Epithelial cell of esophagus (primary cell): Measurements from ENCODE around the gene COL16A1.

Experiments
- DNase-seq: peaks from one replicate; pipeline ENCODE4 v3.0.0; 2010; ENCODE audit warnings: low read depth
- H3K4me3 ChIP-seq: 2 replicates; pipeline ENCODE4 v1.5.1; 2011; ENCODE audit warnings: mild to moderate bottlenecking, low read length, control low read depth
- TF ChIP-seq, protein P1 (sequence below): IDR thresholded peaks from 2 replicates; pipeline ENCODE4 v1.5.1; 2011; ENCODE audit warnings: low read depth, mild to moderate bottlenecking, low read length, control low read depth, inconsistent platforms; ENCODE audit not compliant: insufficient read depth; ENCODE audit errors: missing control alignments

Gene COL16A1

DNA sequence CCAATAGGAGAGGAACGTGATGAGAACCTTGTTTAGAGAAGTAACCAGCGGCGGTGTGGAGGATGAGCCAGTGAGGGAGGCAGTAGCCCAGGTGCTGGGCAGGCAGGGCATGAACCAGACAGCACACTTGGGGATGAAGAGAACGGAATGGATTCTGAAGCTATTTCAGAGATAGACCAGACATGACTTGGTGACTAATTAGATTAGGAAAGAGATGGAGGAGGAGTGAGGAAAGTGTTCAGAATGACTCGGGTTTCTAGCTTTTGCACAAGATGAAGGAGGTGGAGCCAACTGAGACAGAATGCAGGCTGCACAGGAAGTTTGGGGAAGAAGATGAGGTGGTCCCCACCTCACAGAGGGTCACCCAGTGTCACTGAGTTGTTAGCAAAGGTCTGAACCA, 64.3 kb downstream of the COL16A1 start:
- TF ChIP-seq, protein P1, sequence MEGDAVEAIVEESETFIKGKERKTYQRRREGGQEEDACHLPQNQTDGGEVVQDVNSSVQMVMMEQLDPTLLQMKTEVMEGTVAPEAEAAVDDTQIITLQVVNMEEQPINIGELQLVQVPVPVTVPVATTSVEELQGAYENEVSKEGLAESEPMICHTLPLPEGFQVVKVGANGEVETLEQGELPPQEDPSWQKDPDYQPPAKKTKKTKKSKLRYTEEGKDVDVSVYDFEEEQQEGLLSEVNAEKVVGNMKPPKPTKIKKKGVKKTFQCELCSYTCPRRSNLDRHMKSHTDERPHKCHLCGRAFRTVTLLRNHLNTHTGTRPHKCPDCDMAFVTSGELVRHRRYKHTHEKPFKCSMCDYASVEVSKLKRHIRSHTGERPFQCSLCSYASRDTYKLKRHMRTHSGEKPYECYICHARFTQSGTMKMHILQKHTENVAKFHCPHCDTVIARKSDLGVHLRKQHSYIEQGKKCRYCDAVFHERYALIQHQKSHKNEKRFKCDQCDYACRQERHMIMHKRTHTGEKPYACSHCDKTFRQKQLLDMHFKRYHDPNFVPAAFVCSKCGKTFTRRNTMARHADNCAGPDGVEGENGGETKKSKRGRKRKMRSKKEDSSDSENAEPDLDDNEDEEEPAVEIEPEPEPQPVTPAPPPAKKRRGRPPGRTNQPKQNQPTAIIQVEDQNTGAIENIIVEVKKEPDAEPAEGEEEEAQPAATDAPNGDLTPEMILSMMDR = no peak
- no peak overlapping the region for H3K4me3 ChIP-seq
- DNase-seq = peak; percentile 89

DNA sequence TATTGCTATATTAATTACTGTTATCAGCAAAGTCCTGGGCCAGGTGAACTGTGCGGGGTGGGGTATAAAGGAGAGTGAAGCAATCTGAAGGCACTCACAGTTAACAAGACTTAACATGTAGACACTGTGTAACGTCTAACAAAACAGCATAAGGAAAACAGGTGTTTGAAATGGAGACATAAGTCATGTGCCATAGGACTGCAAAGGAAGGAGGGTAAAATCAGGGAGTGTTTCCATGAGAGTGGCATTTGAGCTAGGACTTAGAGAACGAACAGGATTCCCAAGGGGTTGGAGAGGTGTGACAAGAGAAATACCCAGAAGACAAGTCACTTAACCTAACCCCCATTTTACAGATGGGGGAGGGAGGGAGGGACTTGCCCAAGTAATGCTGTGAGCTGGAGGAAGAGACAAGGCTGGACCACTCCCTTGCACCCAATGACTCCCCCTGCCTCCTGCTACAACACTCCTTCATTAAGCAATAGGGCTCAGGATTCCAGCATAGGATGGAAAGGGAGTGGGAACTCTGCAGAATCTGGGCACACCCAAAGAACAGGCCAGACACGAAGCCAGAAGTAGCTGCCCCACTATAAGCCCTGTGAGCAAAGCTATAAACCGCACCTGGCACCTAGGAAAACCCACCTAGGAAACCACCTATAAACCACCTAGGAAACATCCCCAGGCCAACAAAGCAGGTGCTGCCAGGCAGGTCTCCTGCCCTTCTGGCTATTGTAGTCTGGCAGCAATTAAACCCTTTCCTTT, 65.7 kb downstream of the COL16A1 start:
- peak; percentile 93 for DNase-seq
- no peak overlapping the region for H3K4me3 ChIP-seq
- TF ChIP-seq, protein P1 = no peak

GRCh38 chr1:31633117-31633516, 70.7 kb downstream of the COL16A1 start:
- peak; percentile 50 for DNase-seq
- TF ChIP-seq, protein P1 = peak; percentile 67
- H3K4me3 ChIP-seq = no peak overlapping the region

DNA sequence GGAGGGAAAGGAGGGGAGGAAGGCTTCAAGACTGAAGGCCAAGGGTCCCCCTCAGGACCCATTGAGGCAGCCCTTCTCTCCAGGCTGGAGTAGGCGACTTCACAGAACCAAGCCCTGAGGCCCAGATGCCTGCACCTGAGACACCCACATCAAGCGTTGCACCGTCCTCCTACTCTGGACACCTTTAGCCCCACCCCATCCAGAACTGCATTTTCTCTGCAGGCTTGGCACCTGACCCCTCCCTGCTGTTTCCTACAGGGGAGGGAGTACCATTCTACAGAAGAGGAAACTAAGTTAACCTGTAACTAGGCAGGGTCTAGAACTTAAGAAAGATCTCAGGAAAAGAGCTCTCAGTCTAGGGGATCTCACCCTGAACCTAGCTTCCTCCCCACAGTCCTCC, 71.2 kb downstream of the COL16A1 start:
- TF ChIP-seq, protein P1 = no peak
- H3K4me3 ChIP-seq = no peak overlapping the region

DNA sequence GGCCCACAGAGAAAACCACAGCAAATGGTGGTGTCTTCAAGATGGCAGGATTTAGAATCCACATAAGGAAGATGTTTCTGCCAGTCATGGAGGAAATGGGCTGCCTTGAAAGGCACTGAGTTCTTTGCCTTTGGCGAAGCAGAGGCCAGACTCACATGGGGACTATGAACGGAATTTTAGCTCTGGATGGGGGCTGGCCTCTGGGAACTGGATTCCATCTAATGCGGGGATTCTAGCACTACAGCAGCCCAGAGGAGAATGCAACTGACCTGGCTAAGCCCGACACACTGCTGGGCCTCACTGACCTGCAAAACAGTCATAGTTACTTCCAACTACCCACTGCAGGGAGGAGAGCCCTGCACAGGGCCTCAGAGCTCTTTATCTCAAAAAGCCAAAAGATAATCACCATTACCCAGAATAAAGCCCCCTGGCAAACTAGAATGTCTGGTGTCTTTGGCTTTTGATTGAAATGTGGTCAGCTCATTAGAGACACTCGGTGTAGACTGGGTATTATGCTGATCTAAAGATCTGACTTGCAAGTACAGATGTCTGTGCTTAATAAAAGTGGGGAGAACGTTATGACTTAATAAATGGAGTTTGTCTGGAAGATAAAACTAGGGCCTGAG, 74.8 kb downstream of the COL16A1 start:
- no peak for DNase-seq
- H3K4me3 ChIP-seq = no peak overlapping the region
- TF ChIP-seq, protein P1 = no peak

More for the DNA sequence above, 71.2 kb downstream of the COL16A1 start:
- no peak for DNase-seq

- no peak for DNase-seq
- TF ChIP-seq, protein P1 = no peak
- H3K4me3 ChIP-seq = no peak overlapping the region
Measured at GRCh38 chr1:31627930-31628559, 75.8 kb downstream of the COL16A1 start.
